Neuronal stem cell (in vitro differentiated cells): ENCODE measurements around the gene ABHD17C.

Experiments
- DNase-seq: peaks from one replicate; pipeline ENCODE4 v3.0.0-alpha.2; 2013; ENCODE audit warnings: low spot score
- H2AFZ ChIP-seq: one replicate; pipeline ENCODE4 v1.6.1; 2013; ENCODE audit warnings: mild to moderate bottlenecking, low read length, inconsistent platforms
- H2AK5ac ChIP-seq: 2 replicates; pipeline ENCODE4 v1.6.1; 2013; ENCODE audit warnings: low read depth, mild to moderate bottlenecking, inconsistent platforms, low read length, moderate library complexity, mixed read lengths
- H2BK120ac ChIP-seq: 2 replicates; pipeline ENCODE4 v1.6.1; 2013; ENCODE audit warnings: low read depth, mild to moderate bottlenecking, inconsistent platforms, low read length, moderate library complexity, mixed read lengths
- H2BK12ac ChIP-seq: one replicate; pipeline ENCODE4 v1.6.1; 2013; ENCODE audit warnings: low read length, inconsistent platforms
- H2BK15ac ChIP-seq: 2 replicates; pipeline ENCODE4 v1.6.1; 2013; ENCODE audit warnings: mild to moderate bottlenecking, low read length, inconsistent platforms, mixed read lengths
- H2BK5ac ChIP-seq: one replicate; pipeline ENCODE4 v1.6.1; 2013; ENCODE audit warnings: inconsistent platforms, mild to moderate bottlenecking, low read length, moderate library complexity
- H3K14ac ChIP-seq: one replicate; pipeline ENCODE4 v1.6.1; 2013; ENCODE audit warnings: low read length, inconsistent platforms
- H3K18ac ChIP-seq: 2 replicates; pipeline ENCODE4 v1.6.1; 2013; ENCODE audit warnings: low read length, inconsistent platforms
- H3K23ac ChIP-seq: 2 replicates; pipeline ENCODE4 v1.6.1; 2013; ENCODE audit warnings: low read depth, mild to moderate bottlenecking, mixed read lengths, low read length, inconsistent platforms; ENCODE audit not compliant: poor library complexity
- H3K27ac ChIP-seq: replicated peaks from 3 replicates; pipeline ENCODE4 v1.5.1; 2013; ENCODE audit warnings: low read length, inconsistent platforms
- H3K27me3 ChIP-seq, 3 experiments: 2 replicates each; pipeline ENCODE4 v1.6.1; 2013; ENCODE audit warnings: low read length in 3 of 3, mild to moderate bottlenecking in 2 of 3, inconsistent platforms in 1 of 3, low read depth in 1 of 3, mixed read lengths in 1 of 3, moderate library complexity in 1 of 3; ENCODE audit not compliant: control insufficient read depth in 3 of 3, insufficient read depth in 3 of 3
- H3K36me3 ChIP-seq, 2 donors: replicated peaks in 1 of 2; 2 replicates each; pipeline ENCODE4 v1.6.1; 2013; ENCODE audit warnings: low read length in 2 of 2; ENCODE audit not compliant: control insufficient read depth in 2 of 2, insufficient read depth in 2 of 2
- H3K4ac ChIP-seq: 2 replicates; pipeline ENCODE4 v1.6.1; 2013; ENCODE audit warnings: inconsistent platforms, mild to moderate bottlenecking, low read length, moderate library complexity
- H3K4me1 ChIP-seq, 2 donors: 1 replicate in 1 of 2; 2 replicates in 1 of 2; pipeline ENCODE4 v1.6.1; 2013; ENCODE audit warnings: low read length in 2 of 2, low read depth in 1 of 2; ENCODE audit not compliant: control insufficient read depth in 2 of 2, insufficient read depth in 1 of 2
- H3K4me2 ChIP-seq: one replicate; pipeline ENCODE4 v1.6.1; 2013; ENCODE audit warnings: mild to moderate bottlenecking, low read length, inconsistent platforms; ENCODE audit not compliant: insufficient read depth, poor library complexity, severe bottlenecking
- H3K4me3 ChIP-seq, 2 donors: 2 replicates each; pipeline ENCODE4 v1.5.1; 2013; ENCODE audit warnings: low read length in 2 of 2, mild to moderate bottlenecking in 2 of 2, inconsistent platforms in 1 of 2, moderate library complexity in 1 of 2
- H3K79me1 ChIP-seq: one replicate; pipeline ENCODE4 v1.6.1; 2013; ENCODE audit warnings: low read depth, mild to moderate bottlenecking, inconsistent platforms, low read length, moderate library complexity
- H3K9ac ChIP-seq: one replicate; pipeline ENCODE4 v1.6.1; 2013; ENCODE audit warnings: mild to moderate bottlenecking, low read depth, low read length, inconsistent platforms; ENCODE audit not compliant: poor library complexity
- H3K9me3 ChIP-seq, 2 donors: replicated peaks in 1 of 2; 2 replicates each; pipeline versions ENCODE3 to v1.6.1; 2013; ENCODE audit warnings: low read length in 2 of 2, mild to moderate bottlenecking in 2 of 2, inconsistent platforms in 1 of 2, low read depth in 1 of 2, mixed read lengths in 1 of 2, moderate library complexity in 1 of 2; ENCODE audit not compliant: control insufficient read depth in 2 of 2, insufficient read depth in 1 of 2
- H4K8ac ChIP-seq: one replicate; pipeline ENCODE4 v1.6.1; 2013; ENCODE audit warnings: low read depth, mild to moderate bottlenecking, inconsistent platforms, low read length, moderate library complexity
- H4K91ac ChIP-seq: one replicate; pipeline ENCODE4 v1.6.1; 2013; ENCODE audit warnings: low read length, low read depth, mild to moderate bottlenecking, inconsistent platforms; ENCODE audit not compliant: poor library complexity
- WGBS, 2 donors: extraction: QIAGEN DNeasy Blood & Tissue Kit; methylation state at CpG; one replicate each; pipeline ENCODE4 v1.1.7; 2013; ENCODE audit warnings: missing lambda C conversion rate in 2 of 2, mixed read lengths in 1 of 2; ENCODE audit not compliant: insufficient read length in 2 of 2, insufficient replicate concordance in 1 of 2; ENCODE audit errors: extremely low coverage in 2 of 2; 5-methylcytosine and 5-hydroxymethylcytosine counted together

The ABHD17C gene

DNA sequence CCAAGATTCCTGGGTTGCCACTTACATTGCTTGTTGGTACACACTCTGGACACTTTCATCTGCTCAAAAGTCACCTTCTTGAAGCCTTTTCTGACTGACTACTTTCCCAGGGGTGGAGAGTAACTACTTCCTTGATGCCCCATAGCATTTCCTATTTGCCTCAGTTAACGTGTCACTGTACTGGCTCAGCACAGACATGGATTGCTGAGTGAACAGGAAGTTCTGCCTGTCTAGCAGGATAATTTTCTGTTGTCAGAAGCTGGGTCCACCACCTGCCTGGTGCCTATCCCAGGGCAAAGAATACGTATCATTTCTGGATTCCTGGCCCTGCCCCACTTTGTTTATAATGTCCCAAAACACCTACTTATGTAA, 15.3 kb upstream of the ABHD17C start:
- H3K9me3 ChIP-seq = no peaks in the 10 kb centered on the region
- no peak for DNase-seq
- no peak overlapping the region for H2AFZ ChIP-seq
- H4K91ac ChIP-seq = no peak overlapping the region
- no CpG with 5 or more reads among the region's 2 CpGs for WGBS, 2 donors
- H3K9ac ChIP-seq = no peak overlapping the region
- H3K4me3 ChIP-seq = no peak overlapping the region
- H2BK5ac ChIP-seq = no peak overlapping the region
- H2BK120ac ChIP-seq = no peak overlapping the region
- peaks cover 0 to 16% (median 0%) of the 10 kb centered on the region in 3 experiments for H3K27me3 ChIP-seq
- H2AK5ac ChIP-seq = no peak overlapping the region
- H3K4me1 ChIP-seq = no peaks in the 10 kb centered on the region
- H3K27ac ChIP-seq = no peak overlapping the region
- H4K8ac ChIP-seq = no peak overlapping the region
- no peak overlapping the region for H3K14ac ChIP-seq
- H3K36me3 ChIP-seq = no peaks in the 10 kb centered on the region
- no peak overlapping the region for H3K23ac ChIP-seq
- no peak overlapping the region for H3K18ac ChIP-seq
- H3K4me2 ChIP-seq = no peak overlapping the region
- H3K79me1 ChIP-seq = no peaks in the 10 kb centered on the region
- no peak overlapping the region for H2BK12ac ChIP-seq
- H2BK15ac ChIP-seq = no peak overlapping the region
- no peak overlapping the region for H3K4ac ChIP-seq

DNA sequence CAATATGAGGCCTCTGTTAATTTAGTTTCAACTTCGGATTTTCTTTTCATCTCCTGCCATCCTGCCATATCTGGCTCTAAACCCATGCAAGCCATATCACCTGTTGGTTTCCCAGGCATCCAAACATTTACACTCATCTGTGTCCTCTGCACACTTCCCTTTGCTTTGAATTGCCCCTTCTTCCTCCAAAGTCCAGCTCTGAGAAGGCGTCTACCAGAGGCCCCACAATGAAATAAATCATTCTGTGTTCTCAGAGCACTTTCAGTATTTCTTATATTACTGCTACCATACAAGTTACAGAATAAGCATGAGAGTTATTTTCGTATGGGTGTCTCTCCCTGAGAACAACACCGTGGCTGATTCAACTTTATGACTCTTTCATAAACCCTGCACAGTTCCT, 12.9 kb upstream of the ABHD17C start:
- Histone ChIP-seq H3K79me1 (no peaks in the 10 kb centered on the region), H3K4me1 (no peaks in the 10 kb centered on the region), H3K27me3 (peaks cover 0 to 16% (median 0%) of the 10 kb centered on the region in 3 experiments), H3K4me2 (no peak overlapping the region), H4K8ac (no peak overlapping the region), H2BK15ac (no peak overlapping the region), H3K4ac (no peak overlapping the region), H3K14ac (no peak overlapping the region), H3K9me3 (no peaks in the 10 kb centered on the region), H2AFZ (no peak overlapping the region), H2BK12ac (no peak overlapping the region), H2BK5ac (no peak overlapping the region), H2BK120ac (no peak overlapping the region), H2AK5ac (no peak overlapping the region), H3K4me3 (no peak overlapping the region), H3K18ac (no peak overlapping the region), H3K23ac (no peak overlapping the region), H4K91ac (no peak overlapping the region), H3K9ac (no peak overlapping the region), H3K27ac (no peak overlapping the region), H3K36me3 (no peaks in the 10 kb centered on the region)
- WGBS, 2 donors = no CpG with 5 or more reads among the region's 4 CpGs
- no peak for DNase-seq

DNA sequence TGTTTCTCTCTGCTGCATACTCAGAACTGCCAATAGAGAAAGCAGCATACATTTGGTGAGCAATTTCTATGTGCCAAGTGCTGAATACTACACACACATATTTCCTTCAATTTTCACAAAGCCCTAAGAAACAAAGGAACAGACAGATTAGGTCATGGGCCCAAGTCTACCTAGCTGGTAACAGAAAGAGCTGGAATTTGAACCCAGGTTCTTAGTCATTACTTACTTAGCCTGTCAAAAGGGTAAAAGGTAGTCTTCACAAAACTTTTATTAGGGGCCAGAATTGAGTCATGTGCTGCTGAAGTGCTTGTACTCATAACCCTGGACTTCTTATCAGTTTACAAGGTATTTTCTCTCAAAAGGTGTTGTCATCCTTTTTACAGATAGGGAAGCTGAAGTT, 10.4 kb upstream of the ABHD17C start:
- no peak overlapping the region for H2AK5ac ChIP-seq
- no peak overlapping the region for H4K91ac ChIP-seq
- no peaks in the 10 kb centered on the region for H3K9me3 ChIP-seq
- no peaks in the 10 kb centered on the region for H3K36me3 ChIP-seq
- H3K4ac ChIP-seq = no peak overlapping the region
- no peak overlapping the region for H3K4me2 ChIP-seq
- no peak overlapping the region for H3K9ac ChIP-seq
- no peak overlapping the region for H2BK5ac ChIP-seq
- no peak overlapping the region for H2AFZ ChIP-seq
- no peaks in the 10 kb centered on the region for H3K79me1 ChIP-seq
- H3K23ac ChIP-seq = no peak overlapping the region
- H3K27ac ChIP-seq = no peak overlapping the region
- DNase-seq = no peak
- H2BK15ac ChIP-seq = no peak overlapping the region
- peaks cover 0 to 16% (median 0%) of the 10 kb centered on the region in 3 experiments for H3K27me3 ChIP-seq
- no peak overlapping the region for H2BK12ac ChIP-seq
- H4K8ac ChIP-seq = no peak overlapping the region
- H2BK120ac ChIP-seq = no peak overlapping the region
- H3K4me1 ChIP-seq = no peaks in the 10 kb centered on the region
- H3K4me3 ChIP-seq = no peak overlapping the region
- H3K14ac ChIP-seq = no peak overlapping the region
- H3K18ac ChIP-seq = no peak overlapping the region

DNA sequence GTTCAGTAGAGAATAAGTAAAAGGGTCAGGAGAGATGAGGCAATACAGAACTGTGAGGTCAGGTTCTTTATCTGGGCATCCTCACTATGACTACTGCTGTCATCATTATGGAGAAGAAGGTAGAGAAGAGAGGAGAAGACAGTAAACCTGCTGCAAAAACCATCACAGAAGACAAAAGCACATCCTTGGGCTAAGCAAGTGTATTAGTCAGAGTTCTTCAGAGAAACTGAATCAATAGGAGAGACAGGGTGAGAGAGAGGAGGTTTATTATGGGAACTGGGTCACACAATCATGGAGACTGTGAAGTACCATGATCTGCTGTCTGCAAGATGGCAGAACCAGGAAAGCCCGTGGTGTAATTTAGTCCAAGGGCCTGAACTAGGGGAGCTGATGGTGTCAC, 9.5 kb upstream of the ABHD17C start:
- Histone ChIP-seq H2AK5ac (no peak overlapping the region), H2BK15ac (no peak overlapping the region), H2BK5ac (no peak overlapping the region), H3K23ac (no peak overlapping the region), H3K79me1 (no peaks in the 10 kb centered on the region), H3K4ac (no peak overlapping the region), H2BK12ac (no peak overlapping the region), H3K4me2 (no peak overlapping the region), H3K27me3 (peaks cover 0 to 16% (median 0%) of the 10 kb centered on the region in 3 experiments), H3K36me3 (no peaks in the 10 kb centered on the region), H4K8ac (no peak overlapping the region), H4K91ac (no peak overlapping the region), H3K18ac (no peak overlapping the region), H3K27ac (no peak overlapping the region), H3K14ac (no peak overlapping the region), H3K4me3 (no peak overlapping the region), H3K9me3 (no peaks in the 10 kb centered on the region), H3K4me1 (no peaks in the 10 kb centered on the region), H3K9ac (no peak overlapping the region), H2BK120ac (no peak overlapping the region), H2AFZ (no peak overlapping the region)
- WGBS, 2 donors = no CpG with 5 or more reads among the region's 1 CpG
- DNase-seq = no peak
